ENCODE results near the gene SPAG16. TPM values are rescaled to one million over a fixed set of nuclear protein-coding genes. Genes with fewer than 3 reads are reported as not detected.

The SPAG16 gene
- total RNA-seq, 1 experiment from 2014 or later = 0.30 TPM

DNA sequence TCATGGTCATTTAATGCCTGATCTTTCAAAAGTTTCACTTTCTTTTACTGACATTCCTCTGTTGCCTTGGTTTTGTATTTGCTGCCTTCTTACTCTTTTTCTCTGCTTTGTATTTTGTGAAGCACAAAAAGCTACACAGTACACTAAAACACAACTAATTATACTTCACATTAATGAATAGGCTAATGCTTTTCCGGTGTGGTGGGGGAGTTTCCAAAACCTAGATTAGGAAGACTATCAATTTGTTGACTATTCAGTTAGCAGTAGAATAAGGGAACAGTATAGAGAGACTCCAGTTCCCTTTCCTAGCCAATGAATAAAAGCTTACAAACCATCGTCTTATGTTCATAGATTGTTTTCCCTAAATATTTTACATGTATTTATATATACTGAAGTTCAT is 468.3 kb downstream of the SPAG16 start (continued):
- TF ChIP-seq, protein P1, sequence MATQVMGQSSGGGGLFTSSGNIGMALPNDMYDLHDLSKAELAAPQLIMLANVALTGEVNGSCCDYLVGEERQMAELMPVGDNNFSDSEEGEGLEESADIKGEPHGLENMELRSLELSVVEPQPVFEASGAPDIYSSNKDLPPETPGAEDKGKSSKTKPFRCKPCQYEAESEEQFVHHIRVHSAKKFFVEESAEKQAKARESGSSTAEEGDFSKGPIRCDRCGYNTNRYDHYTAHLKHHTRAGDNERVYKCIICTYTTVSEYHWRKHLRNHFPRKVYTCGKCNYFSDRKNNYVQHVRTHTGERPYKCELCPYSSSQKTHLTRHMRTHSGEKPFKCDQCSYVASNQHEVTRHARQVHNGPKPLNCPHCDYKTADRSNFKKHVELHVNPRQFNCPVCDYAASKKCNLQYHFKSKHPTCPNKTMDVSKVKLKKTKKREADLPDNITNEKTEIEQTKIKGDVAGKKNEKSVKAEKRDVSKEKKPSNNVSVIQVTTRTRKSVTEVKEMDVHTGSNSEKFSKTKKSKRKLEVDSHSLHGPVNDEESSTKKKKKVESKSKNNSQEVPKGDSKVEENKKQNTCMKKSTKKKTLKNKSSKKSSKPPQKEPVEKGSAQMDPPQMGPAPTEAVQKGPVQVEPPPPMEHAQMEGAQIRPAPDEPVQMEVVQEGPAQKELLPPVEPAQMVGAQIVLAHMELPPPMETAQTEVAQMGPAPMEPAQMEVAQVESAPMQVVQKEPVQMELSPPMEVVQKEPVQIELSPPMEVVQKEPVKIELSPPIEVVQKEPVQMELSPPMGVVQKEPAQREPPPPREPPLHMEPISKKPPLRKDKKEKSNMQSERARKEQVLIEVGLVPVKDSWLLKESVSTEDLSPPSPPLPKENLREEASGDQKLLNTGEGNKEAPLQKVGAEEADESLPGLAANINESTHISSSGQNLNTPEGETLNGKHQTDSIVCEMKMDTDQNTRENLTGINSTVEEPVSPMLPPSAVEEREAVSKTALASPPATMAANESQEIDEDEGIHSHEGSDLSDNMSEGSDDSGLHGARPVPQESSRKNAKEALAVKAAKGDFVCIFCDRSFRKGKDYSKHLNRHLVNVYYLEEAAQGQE (IDR thresholded peaks at IDR 0.05; ENCODE audit: low read depth) = no peak
- TF ChIP-seq, protein P2, sequence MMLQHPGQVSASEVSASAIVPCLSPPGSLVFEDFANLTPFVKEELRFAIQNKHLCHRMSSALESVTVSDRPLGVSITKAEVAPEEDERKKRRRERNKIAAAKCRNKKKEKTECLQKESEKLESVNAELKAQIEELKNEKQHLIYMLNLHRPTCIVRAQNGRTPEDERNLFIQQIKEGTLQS (IDR thresholded peaks at IDR 0.05) = no peak
- TF ChIP-seq POLR2A (IDR thresholded peaks at IDR 0.05; ENCODE audit: borderline replicate concordance, extremely low read depth, insufficient read depth, insufficient read length) = no peak
- TF ChIP-seq, protein P3, sequence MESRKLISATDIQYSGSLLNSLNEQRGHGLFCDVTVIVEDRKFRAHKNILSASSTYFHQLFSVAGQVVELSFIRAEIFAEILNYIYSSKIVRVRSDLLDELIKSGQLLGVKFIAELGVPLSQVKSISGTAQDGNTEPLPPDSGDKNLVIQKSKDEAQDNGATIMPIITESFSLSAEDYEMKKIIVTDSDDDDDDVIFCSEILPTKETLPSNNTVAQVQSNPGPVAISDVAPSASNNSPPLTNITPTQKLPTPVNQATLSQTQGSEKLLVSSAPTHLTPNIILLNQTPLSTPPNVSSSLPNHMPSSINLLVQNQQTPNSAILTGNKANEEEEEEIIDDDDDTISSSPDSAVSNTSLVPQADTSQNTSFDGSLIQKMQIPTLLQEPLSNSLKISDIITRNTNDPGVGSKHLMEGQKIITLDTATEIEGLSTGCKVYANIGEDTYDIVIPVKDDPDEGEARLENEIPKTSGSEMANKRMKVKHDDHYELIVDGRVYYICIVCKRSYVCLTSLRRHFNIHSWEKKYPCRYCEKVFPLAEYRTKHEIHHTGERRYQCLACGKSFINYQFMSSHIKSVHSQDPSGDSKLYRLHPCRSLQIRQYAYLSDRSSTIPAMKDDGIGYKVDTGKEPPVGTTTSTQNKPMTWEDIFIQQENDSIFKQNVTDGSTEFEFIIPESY (IDR thresholded peaks at IDR 0.05; ENCODE audit: extremely low read depth, insufficient replicate concordance, low read length) = no peak
- no peak for TF ChIP-seq CEBPB (IDR thresholded peaks at IDR 0.05; ENCODE audit: low read depth)
- TF ChIP-seq YY1 (IDR thresholded peaks at IDR 0.05; ENCODE audit: extremely low read depth, insufficient replicate concordance, low read depth, low read length) = no peak
- no peak for TF ChIP-seq SIN3A (IDR thresholded peaks at IDR 0.05; ENCODE audit: low read depth)

DNA sequence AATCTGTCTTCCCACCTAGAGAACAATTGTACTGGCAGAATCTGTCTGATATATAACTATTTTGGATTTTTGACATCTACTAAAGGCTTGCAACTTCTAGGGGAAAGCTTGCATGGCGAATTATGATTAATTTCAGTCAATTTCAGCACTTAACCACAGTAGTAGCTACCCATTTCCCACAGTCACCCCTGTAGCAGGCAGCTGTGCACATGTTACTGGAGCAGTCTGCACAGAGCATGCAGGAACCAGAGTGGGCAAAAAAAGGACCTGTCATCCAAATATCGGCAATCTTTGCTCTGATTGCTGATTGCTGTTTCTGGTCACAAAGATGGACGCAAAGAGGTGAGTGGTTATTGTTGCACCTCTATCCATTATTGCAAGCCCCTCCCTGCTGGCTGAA is 473.3 kb downstream of the SPAG16 start:
- CTCF ChIA-PET = no interaction called here
- H3K27me3 ChIP-seq (ENCODE audit: insufficient read depth, low read length) = no peaks in the 10 kb centered on the region
- H3K79me2 ChIP-seq (ENCODE audit: insufficient read depth, low read length) = no peaks in the 10 kb centered on the region
- no peak overlapping the region for H3K27ac ChIP-seq (ENCODE audit: low read depth, low read length)
- H3K36me3 ChIP-seq (ENCODE audit: control insufficient read depth in 1 of 2, insufficient read depth in 2 of 2, low read length in 2 of 2) = no peaks in the 10 kb centered on the region
- no peak for DNase-seq (ENCODE audit: low read depth, low spot score)
- no peak overlapping the region for H3K4me2 ChIP-seq (ENCODE audit: low read length)
- TF ChIP-seq, protein P3 (IDR thresholded peaks at IDR 0.05; ENCODE audit: extremely low read depth, insufficient replicate concordance, low read length) = no peak
- intact Hi-C loops (cut with micrococcal nuclease) = no loop called here
- BruUV-seq (replicated peaks) = no TSS peak
- H3K9me2 ChIP-seq (ENCODE audit: insufficient read depth) = no peaks in the 10 kb centered on the region
- no peak overlapping the region for H3K4me3 ChIP-seq (replicated peaks in 1 of 2; ENCODE audit: low read depth in 1 of 2, low read length in 2 of 2)
- no peaks in the 10 kb centered on the region for H3K4me1 ChIP-seq (ENCODE audit: control insufficient read depth in 1 of 2, insufficient read depth in 2 of 2, low read length in 2 of 2)
- H2AFZ ChIP-seq (ENCODE audit: low read depth, low read length, poor library complexity, severe bottlenecking) = no peak overlapping the region
- no peak overlapping the region for H3K9ac ChIP-seq (ENCODE audit: low read length)
- POLR2A ChIA-PET = no interaction called here
- ATAC-seq = no peak
- H4K20me1 ChIP-seq (ENCODE audit: insufficient read depth) = no peaks in the 10 kb centered on the region
- H3K9me3 ChIP-seq (ENCODE audit: control insufficient read depth in 1 of 2, insufficient read depth in 1 of 2, low read depth in 1 of 2, low read length in 2 of 2) = no peaks in the 10 kb centered on the region
- RAD21 ChIA-PET (ENCODE audit: low non-redundant PET in 1 of 2, low total read pairs in 2 of 2, uncharacterized antibody in 2 of 2, unreplicated experiment in 2 of 2) = no interaction called here
